Measurements from ENCODE around the gene ATF6.

DNA sequence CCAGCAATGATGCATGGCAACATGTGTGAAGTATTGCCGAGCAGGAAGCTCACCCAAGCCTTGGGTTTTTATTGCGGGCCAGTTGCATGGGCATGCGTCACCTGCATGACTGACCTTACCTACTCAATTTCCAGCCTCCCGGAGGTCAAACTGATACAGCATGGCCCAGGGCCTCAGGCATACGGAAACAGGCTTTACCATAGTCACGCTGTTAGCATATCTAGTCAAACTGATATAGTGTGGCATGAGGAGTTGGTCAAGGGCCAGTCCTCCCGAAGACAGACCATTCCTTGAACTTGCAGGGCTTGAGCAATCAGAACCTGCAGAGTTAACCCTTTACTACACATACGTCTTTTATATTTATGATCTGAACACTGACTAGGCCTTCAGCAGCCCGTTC lies 22.9 kb upstream of the ATF6 start:
- TF ChIP-seq KAT7 (CRISPR knock-in tag; IDR thresholded peaks at IDR 0.05; ENCODE audit: borderline replicate concordance), result no peak
- TF ChIP-seq, protein P1, sequence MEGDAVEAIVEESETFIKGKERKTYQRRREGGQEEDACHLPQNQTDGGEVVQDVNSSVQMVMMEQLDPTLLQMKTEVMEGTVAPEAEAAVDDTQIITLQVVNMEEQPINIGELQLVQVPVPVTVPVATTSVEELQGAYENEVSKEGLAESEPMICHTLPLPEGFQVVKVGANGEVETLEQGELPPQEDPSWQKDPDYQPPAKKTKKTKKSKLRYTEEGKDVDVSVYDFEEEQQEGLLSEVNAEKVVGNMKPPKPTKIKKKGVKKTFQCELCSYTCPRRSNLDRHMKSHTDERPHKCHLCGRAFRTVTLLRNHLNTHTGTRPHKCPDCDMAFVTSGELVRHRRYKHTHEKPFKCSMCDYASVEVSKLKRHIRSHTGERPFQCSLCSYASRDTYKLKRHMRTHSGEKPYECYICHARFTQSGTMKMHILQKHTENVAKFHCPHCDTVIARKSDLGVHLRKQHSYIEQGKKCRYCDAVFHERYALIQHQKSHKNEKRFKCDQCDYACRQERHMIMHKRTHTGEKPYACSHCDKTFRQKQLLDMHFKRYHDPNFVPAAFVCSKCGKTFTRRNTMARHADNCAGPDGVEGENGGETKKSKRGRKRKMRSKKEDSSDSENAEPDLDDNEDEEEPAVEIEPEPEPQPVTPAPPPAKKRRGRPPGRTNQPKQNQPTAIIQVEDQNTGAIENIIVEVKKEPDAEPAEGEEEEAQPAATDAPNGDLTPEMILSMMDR (IDR thresholded peaks at IDR 0.05), result no peak
- no peak for TF ChIP-seq GABPB1 (CRISPR knock-in tag; IDR thresholded peaks at IDR 0.05)
- TF ChIP-seq SP1 (CRISPR knock-in tag; conservative IDR thresholded peaks at IDR 0.05), result no peak
- TF ChIP-seq, protein P2, sequence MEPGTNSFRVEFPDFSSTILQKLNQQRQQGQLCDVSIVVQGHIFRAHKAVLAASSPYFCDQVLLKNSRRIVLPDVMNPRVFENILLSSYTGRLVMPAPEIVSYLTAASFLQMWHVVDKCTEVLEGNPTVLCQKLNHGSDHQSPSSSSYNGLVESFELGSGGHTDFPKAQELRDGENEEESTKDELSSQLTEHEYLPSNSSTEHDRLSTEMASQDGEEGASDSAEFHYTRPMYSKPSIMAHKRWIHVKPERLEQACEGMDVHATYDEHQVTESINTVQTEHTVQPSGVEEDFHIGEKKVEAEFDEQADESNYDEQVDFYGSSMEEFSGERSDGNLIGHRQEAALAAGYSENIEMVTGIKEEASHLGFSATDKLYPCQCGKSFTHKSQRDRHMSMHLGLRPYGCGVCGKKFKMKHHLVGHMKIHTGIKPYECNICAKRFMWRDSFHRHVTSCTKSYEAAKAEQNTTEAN (CRISPR knock-in tag; IDR thresholded peaks at IDR 0.05), result no peak
- TF ChIP-seq, protein P3, sequence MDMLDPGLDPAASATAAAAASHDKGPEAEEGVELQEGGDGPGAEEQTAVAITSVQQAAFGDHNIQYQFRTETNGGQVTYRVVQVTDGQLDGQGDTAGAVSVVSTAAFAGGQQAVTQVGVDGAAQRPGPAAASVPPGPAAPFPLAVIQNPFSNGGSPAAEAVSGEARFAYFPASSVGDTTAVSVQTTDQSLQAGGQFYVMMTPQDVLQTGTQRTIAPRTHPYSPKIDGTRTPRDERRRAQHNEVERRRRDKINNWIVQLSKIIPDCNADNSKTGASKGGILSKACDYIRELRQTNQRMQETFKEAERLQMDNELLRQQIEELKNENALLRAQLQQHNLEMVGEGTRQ (CRISPR knock-in tag; IDR thresholded peaks at IDR 0.05), result no peak
- TF ChIP-seq, protein P4, sequence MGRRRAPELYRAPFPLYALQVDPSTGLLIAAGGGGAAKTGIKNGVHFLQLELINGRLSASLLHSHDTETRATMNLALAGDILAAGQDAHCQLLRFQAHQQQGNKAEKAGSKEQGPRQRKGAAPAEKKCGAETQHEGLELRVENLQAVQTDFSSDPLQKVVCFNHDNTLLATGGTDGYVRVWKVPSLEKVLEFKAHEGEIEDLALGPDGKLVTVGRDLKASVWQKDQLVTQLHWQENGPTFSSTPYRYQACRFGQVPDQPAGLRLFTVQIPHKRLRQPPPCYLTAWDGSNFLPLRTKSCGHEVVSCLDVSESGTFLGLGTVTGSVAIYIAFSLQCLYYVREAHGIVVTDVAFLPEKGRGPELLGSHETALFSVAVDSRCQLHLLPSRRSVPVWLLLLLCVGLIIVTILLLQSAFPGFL (CRISPR knock-in tag; IDR thresholded peaks at IDR 0.05; ENCODE audit: borderline replicate concordance), result no peak
- TF ChIP-seq, protein P5, sequence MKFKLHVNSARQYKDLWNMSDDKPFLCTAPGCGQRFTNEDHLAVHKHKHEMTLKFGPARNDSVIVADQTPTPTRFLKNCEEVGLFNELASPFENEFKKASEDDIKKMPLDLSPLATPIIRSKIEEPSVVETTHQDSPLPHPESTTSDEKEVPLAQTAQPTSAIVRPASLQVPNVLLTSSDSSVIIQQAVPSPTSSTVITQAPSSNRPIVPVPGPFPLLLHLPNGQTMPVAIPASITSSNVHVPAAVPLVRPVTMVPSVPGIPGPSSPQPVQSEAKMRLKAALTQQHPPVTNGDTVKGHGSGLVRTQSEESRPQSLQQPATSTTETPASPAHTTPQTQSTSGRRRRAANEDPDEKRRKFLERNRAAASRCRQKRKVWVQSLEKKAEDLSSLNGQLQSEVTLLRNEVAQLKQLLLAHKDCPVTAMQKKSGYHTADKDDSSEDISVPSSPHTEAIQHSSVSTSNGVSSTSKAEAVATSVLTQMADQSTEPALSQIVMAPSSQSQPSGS (CRISPR knock-in tag; IDR thresholded peaks at IDR 0.05; ENCODE audit: borderline replicate concordance, low read depth), result no peak
- TF ChIP-seq SMAD4 (CRISPR knock-in tag; IDR thresholded peaks at IDR 0.05), result no peak

All from WTC11 (cell line).